ENCODE data around the gene PSME3IP1.

DNA sequence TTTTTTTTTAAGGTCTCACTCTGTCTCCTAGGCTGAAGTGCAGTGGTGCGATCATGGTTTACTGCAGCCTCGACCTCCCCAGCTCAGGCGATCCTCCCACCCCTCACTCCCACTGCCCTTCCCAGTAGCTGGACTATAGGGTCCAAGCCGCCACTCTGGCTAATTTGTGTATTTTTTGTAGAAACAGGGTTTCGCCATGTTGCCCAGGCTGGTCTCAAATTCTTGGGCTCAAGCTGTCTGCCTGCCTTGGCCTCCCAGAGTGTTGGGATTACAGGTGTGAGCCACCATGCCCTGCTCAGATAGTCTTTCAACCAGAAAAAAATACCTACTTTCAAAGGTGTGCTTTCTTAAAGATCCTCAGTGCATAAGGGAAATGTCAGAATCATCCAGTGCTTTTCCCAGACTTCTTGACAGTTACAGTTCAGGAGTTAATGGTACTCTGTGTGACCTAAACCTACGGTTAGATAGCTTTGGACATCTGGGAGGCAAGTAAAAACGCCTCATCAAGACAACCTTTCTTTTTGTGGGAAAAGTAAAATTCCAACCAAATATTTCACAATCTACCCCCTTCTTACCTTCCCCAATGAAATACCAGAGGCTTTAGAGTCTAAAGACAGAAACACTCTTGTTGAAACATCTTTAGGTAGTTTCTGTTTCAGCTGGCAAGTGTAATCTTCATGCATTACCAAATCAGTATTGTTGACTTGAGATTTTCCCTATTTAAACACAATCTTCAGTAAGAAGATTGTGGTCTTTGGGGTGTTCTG lies 7.1 kb upstream of the PSME3IP1 start:
- TF ChIP-seq, protein P1, sequence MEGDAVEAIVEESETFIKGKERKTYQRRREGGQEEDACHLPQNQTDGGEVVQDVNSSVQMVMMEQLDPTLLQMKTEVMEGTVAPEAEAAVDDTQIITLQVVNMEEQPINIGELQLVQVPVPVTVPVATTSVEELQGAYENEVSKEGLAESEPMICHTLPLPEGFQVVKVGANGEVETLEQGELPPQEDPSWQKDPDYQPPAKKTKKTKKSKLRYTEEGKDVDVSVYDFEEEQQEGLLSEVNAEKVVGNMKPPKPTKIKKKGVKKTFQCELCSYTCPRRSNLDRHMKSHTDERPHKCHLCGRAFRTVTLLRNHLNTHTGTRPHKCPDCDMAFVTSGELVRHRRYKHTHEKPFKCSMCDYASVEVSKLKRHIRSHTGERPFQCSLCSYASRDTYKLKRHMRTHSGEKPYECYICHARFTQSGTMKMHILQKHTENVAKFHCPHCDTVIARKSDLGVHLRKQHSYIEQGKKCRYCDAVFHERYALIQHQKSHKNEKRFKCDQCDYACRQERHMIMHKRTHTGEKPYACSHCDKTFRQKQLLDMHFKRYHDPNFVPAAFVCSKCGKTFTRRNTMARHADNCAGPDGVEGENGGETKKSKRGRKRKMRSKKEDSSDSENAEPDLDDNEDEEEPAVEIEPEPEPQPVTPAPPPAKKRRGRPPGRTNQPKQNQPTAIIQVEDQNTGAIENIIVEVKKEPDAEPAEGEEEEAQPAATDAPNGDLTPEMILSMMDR (IDR thresholded peaks at IDR 0.05): no peak
- TF ChIP-seq POLR2A (IDR thresholded peaks at IDR 0.05): no peak
